IMR-90 (cell line): ENCODE measurements around the gene CDH12. TPM values are rescaled to one million over a fixed set of nuclear protein-coding genes. Genes with fewer than 3 reads are reported as not detected.

Experiments used
- ATAC-seq: fragments of 200-7000 bp; cut with Tn5 transposase; 2 replicates; pipeline ENCODE4 v1.9.1; 2020; ENCODE audit warnings: low read depth, mild to moderate bottlenecking, moderate library complexity
- BruUV-seq: library from RNA; stranded (reverse); fragments of 400-500 nt; replicated peaks from 2 replicates; lab custom pipeline; 2021; lab: Mats Ljungman, UMichigan
- CTCF ChIA-PET: fragments of 300-600 bp; formaldehyde crosslinking; extraction: SDS; loops from one replicate; lab custom pipeline; 2021; ENCODE audit warnings: antibody characterized with exemption; lab: Yijun Ruan, JAX
- POLR2A ChIA-PET: fragments of 300-600 bp; sonication (Branson Sonifier 250); formaldehyde crosslinking; loops from one replicate; lab custom pipeline; 2022; ENCODE audit warnings: antibody characterized with exemption; ENCODE audit not compliant: unreplicated experiment; lab: Charles Lee
- DNase-seq: peaks from one replicate; pipeline ENCODE4 v3.0.0; 2013
- H2AFZ ChIP-seq: replicated peaks from 2 replicates; pipeline ENCODE3; 2013; ENCODE audit warnings: low read length, mild to moderate bottlenecking; ENCODE audit not compliant: poor library complexity
- H2AK5ac ChIP-seq: 2 replicates; pipeline ENCODE4 v1.6.1; 2013; ENCODE audit warnings: low read depth, low read length, inconsistent platforms
- H2AK9ac ChIP-seq: replicated peaks from 2 replicates; pipeline ENCODE3; 2013; ENCODE audit warnings: mild to moderate bottlenecking, low read depth, low read length, moderate library complexity; ENCODE audit not compliant: poor library complexity
- H2BK120ac ChIP-seq: 2 replicates; pipeline ENCODE4 v1.6.1; 2013; ENCODE audit warnings: low read depth, low read length, inconsistent platforms
- H2BK15ac ChIP-seq: 3 replicates; pipeline ENCODE4 v1.6.1; 2013; ENCODE audit warnings: low read depth, low read length, inconsistent platforms
- H2BK20ac ChIP-seq: 2 replicates; pipeline ENCODE4 v1.6.1; 2013; ENCODE audit warnings: low read depth, mild to moderate bottlenecking, inconsistent platforms, low read length, moderate library complexity
- H2BK5ac ChIP-seq: 2 replicates; pipeline ENCODE4 v1.6.1; 2013; ENCODE audit warnings: mild to moderate bottlenecking, low read depth, low read length, inconsistent platforms; ENCODE audit not compliant: poor library complexity, severe bottlenecking
- H3K14ac ChIP-seq: replicated peaks from 2 replicates; pipeline ENCODE4 v1.6.1; 2013; ENCODE audit warnings: low read depth, low read length, inconsistent platforms
- H3K18ac ChIP-seq: 2 replicates; pipeline ENCODE4 v1.6.1; 2013; ENCODE audit warnings: low read depth, low read length, control low read depth
- H3K23ac ChIP-seq: 2 replicates; pipeline ENCODE4 v1.6.1; 2013; ENCODE audit warnings: low read depth, low read length, inconsistent platforms
- H3K27ac ChIP-seq: 2 replicates; pipeline ENCODE4 v1.5.1; 2013; ENCODE audit warnings: mild to moderate bottlenecking, control low read depth, low read length; ENCODE audit not compliant: insufficient read depth
- H3K27me3 ChIP-seq: 2 replicates; pipeline ENCODE4 v1.6.1; 2013; ENCODE audit warnings: low read length; ENCODE audit not compliant: control insufficient read depth, insufficient read depth
- H3K36me3 ChIP-seq: 2 replicates; pipeline ENCODE4 v1.6.1; 2013; ENCODE audit warnings: low read length, mixed read lengths; ENCODE audit not compliant: control insufficient read depth, insufficient read depth
- H3K4ac ChIP-seq: 2 replicates; pipeline ENCODE4 v1.6.1; 2013; ENCODE audit warnings: low read depth, low read length, inconsistent platforms
- H3K4me1 ChIP-seq: 2 replicates; pipeline ENCODE4 v1.6.1; 2013; ENCODE audit warnings: low read length, mixed read lengths; ENCODE audit not compliant: control insufficient read depth, insufficient read depth
- H3K4me2 ChIP-seq: 2 replicates; pipeline ENCODE4 v1.6.1; 2013; ENCODE audit warnings: low read depth, mild to moderate bottlenecking, control low read depth, low read length, moderate library complexity
- H3K4me3 ChIP-seq: 2 replicates; pipeline ENCODE4 v1.5.1; 2013; ENCODE audit warnings: low read depth, mild to moderate bottlenecking, control low read depth, low read length, moderate library complexity; ENCODE audit not compliant: insufficient read depth
- H3K56ac ChIP-seq: 2 replicates; pipeline ENCODE4 v1.6.1; 2013; ENCODE audit warnings: low read length, inconsistent platforms; ENCODE audit not compliant: insufficient read depth; ENCODE audit errors: extremely low read depth
- H3K79me1 ChIP-seq, 2 experiments: 2 replicates each; pipeline ENCODE4 v1.6.1; 2013; ENCODE audit warnings: low read length in 2 of 2, inconsistent platforms in 1 of 2, low read depth in 1 of 2
- H3K9ac ChIP-seq: 2 replicates; pipeline ENCODE4 v1.6.1; 2013; ENCODE audit warnings: low read depth, low read length, control low read depth
- H3K9me1 ChIP-seq: 2 replicates; pipeline ENCODE4 v1.6.1; 2013; ENCODE audit warnings: low read length, inconsistent platforms; ENCODE audit not compliant: insufficient read depth
- H3K9me3 ChIP-seq: 2 replicates; pipeline ENCODE4 v1.6.1; 2013; ENCODE audit warnings: low read length; ENCODE audit not compliant: control insufficient read depth, insufficient read depth
- H4K20me1 ChIP-seq: 2 replicates; pipeline ENCODE4 v1.6.1; 2013; ENCODE audit warnings: low read length, inconsistent platforms; ENCODE audit not compliant: insufficient read depth
- H4K5ac ChIP-seq: 2 replicates; pipeline ENCODE4 v1.6.1; 2013; ENCODE audit warnings: mild to moderate bottlenecking, low read depth, low read length, control low read depth
- H4K8ac ChIP-seq, 2 experiments: 2 replicates each; pipeline ENCODE4 v1.6.1; 2013; ENCODE audit warnings: low read depth in 2 of 2, low read length in 2 of 2, control low read depth in 1 of 2, inconsistent platforms in 1 of 2
- H4K91ac ChIP-seq: 2 replicates; pipeline ENCODE4 v1.6.1; 2013; ENCODE audit warnings: low read depth, low read length, inconsistent platforms; ENCODE audit not compliant: insufficient read depth
- BHLHE40 ChIP-seq: fragments of 150-350 bp; IDR thresholded peaks from 2 replicates; pipeline ENCODE4 v1.6.1; 2016; ENCODE audit warnings: mild to moderate bottlenecking, low read depth, low read length
- CEBPB ChIP-seq: IDR thresholded peaks from 2 replicates; pipeline ENCODE4 v1.6.1; 2012; ENCODE audit warnings: low read depth, low read length, improper control_type of control experiment
- CHD1 ChIP-seq: IDR thresholded peaks from 2 replicates; pipeline ENCODE4 v1.6.1; 2012; ENCODE audit warnings: low read depth, low read length, improper control_type of control experiment
- CTCF ChIP-seq: conservative IDR thresholded peaks from 2 replicates; pipeline ENCODE4 v1.5.1; 2012; ENCODE audit warnings: mild to moderate bottlenecking, low read depth, low read length, improper control_type of control experiment
- FOS ChIP-seq: fragments of 150-350 bp; IDR thresholded peaks from 2 replicates; pipeline ENCODE4 v1.6.1; 2016; ENCODE audit warnings: low read depth, low read length
- MAFK ChIP-seq: IDR thresholded peaks from 2 replicates; pipeline ENCODE4 v1.6.1; 2012; ENCODE audit warnings: low read depth, low read length, improper control_type of control experiment
- MAZ ChIP-seq: IDR thresholded peaks from 2 replicates; pipeline ENCODE4 v1.6.1; 2012; ENCODE audit warnings: low read depth, mild to moderate bottlenecking, low read length, improper control_type of control experiment, moderate library complexity, borderline replicate concordance
- MXI1 ChIP-seq: IDR thresholded peaks from 2 replicates; pipeline ENCODE4 v1.6.1; 2012; ENCODE audit warnings: low read depth, mild to moderate bottlenecking, low read length, moderate library complexity, borderline replicate concordance
- NFE2L2 ChIP-seq: fragments of 150-350 bp; IDR thresholded peaks from 2 replicates; pipeline ENCODE4 v1.6.1; 2016; ENCODE audit warnings: low read depth, mild to moderate bottlenecking, low read length
- POLR2A ChIP-seq: IDR thresholded peaks from 2 replicates; pipeline ENCODE4 v1.6.1; 2012; ENCODE audit warnings: mild to moderate bottlenecking, low read depth, low read length
- RAD21 ChIP-seq: IDR thresholded peaks from 2 replicates; pipeline ENCODE4 v1.6.1; 2012; ENCODE audit warnings: low read length, improper control_type of control experiment
- RCOR1 ChIP-seq: IDR thresholded peaks from 2 replicates; pipeline ENCODE4 v1.6.1; 2012; ENCODE audit warnings: mild to moderate bottlenecking, low read length, improper control_type of control experiment; ENCODE audit not compliant: insufficient replicate concordance
- RFX5 ChIP-seq: IDR thresholded peaks from 2 replicates; pipeline ENCODE4 v1.8.0; 2012; ENCODE audit warnings: low read depth, mild to moderate bottlenecking, low read length, moderate library complexity
- SMC3 ChIP-seq: fragments of 150-350 bp; IDR thresholded peaks from 2 replicates; pipeline ENCODE4 v1.6.1; 2016; ENCODE audit warnings: low read depth, mild to moderate bottlenecking, antibody characterized with exemption, low read length, moderate library complexity
- dilution Hi-C: fragments of 300-500 bp; cut with HindIII; formaldehyde crosslinking; loops from one replicate; pipeline ENCODE4 v1.14.3; 2018; ENCODE audit warnings: low sequenced_read_pairs; ENCODE audit not compliant: unreplicated experiment
- in situ Hi-C: fragments of 300-500 bp; cut with MboI; formaldehyde crosslinking; loops from 3 replicates; pipeline ENCODE4 v1.14.3; 2019; ENCODE audit warnings: low sequenced_read_pairs, inconsistent platforms, mixed read lengths
- intact Hi-C: fragments of 100-400 bp; cut with micrococcal nuclease; formaldehyde crosslinking; loops from 2 replicates; pipeline ENCODE4 v1.10.0; 2022
- polyA plus RNA-seq, 3 experiments: library from polyadenylated mRNA; depleted of rRNA; stranded (reverse); fragments of >200 nt; gene quantifications; 2 replicates each; pipeline ENCODE4 v1.2.3, GENCODE V29; 2012; ENCODE audit warnings: low replicate concordance in 1 of 3
- total RNA-seq: library from RNA; depleted of rRNA; stranded (reverse); fragments of >200 nt; gene quantifications from 2 replicates; pipeline ENCODE4 v1.2.3, GENCODE V29; 2012
- TF ChIP-seq, protein P1 (sequence below): fragments of 150-350 bp; IDR thresholded peaks from 2 replicates; pipeline ENCODE4 v1.6.1; 2017; ENCODE audit warnings: mild to moderate bottlenecking, antibody characterized with exemption, low read length, low read depth
- TF ChIP-seq, protein P2 (sequence below): fragments of 150-350 bp; IDR thresholded peaks from 2 replicates; pipeline ENCODE4 v1.6.1; 2016; ENCODE audit warnings: low read depth, mild to moderate bottlenecking, low read length, moderate library complexity, borderline replicate concordance

CDH12 gene
- total and polyA plus RNA-seq, 2 of the 4 experiments (the other 2 are of a cell fraction) = not detected

- Histone ChIP-seq H3K18ac (no peak overlapping the region), H3K27ac (no peak overlapping the region), H2BK15ac (no peak overlapping the region), H3K9me3 (no peaks in the 10 kb centered on the region), H4K91ac (no peak overlapping the region), H2AK9ac (no peak overlapping the region), H3K36me3 (no peaks in the 10 kb centered on the region), H2BK120ac (no peak overlapping the region), H3K4ac (no peak overlapping the region), H3K4me3 (no peak overlapping the region), H4K5ac (no peak overlapping the region), H2BK20ac (no peak overlapping the region), H2BK5ac (no peak overlapping the region), H2AK5ac (no peak overlapping the region), H3K56ac (no peak overlapping the region), H3K79me1 (no peaks in the 10 kb centered on the region), H4K20me1 (no peaks in the 10 kb centered on the region), H3K23ac (no peak overlapping the region), H3K9ac (no peak overlapping the region), H4K8ac (no peak overlapping the region), H3K9me1 (no peaks in the 10 kb centered on the region), H3K4me1 (no peaks in the 10 kb centered on the region), H3K27me3 (no peaks in the 10 kb centered on the region), H2AFZ (no peak overlapping the region), H3K4me2 (no peak overlapping the region), H3K14ac (no peak overlapping the region)
- dilution Hi-C loops = no loop called here
- in situ Hi-C loops = no loop called here
- CTCF ChIA-PET = no interaction called here
- BruUV-seq = no TSS peak
- DNase-seq (no peak), ATAC-seq (no peak)
- TF ChIP-seq MAZ = no peak
- TF ChIP-seq POLR2A = no peak
- no peak for TF ChIP-seq RAD21
- TF ChIP-seq, protein P1, sequence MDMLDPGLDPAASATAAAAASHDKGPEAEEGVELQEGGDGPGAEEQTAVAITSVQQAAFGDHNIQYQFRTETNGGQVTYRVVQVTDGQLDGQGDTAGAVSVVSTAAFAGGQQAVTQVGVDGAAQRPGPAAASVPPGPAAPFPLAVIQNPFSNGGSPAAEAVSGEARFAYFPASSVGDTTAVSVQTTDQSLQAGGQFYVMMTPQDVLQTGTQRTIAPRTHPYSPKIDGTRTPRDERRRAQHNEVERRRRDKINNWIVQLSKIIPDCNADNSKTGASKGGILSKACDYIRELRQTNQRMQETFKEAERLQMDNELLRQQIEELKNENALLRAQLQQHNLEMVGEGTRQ = no peak
- no peak for TF ChIP-seq SMC3
- TF ChIP-seq MXI1 = no peak
- TF ChIP-seq FOS = no peak
- TF ChIP-seq CHD1 = no peak
- no peak for TF ChIP-seq RCOR1
- TF ChIP-seq BHLHE40 = no peak
- TF ChIP-seq CTCF = no peak
- TF ChIP-seq NFE2L2 = no peak
- no peak for TF ChIP-seq MAFK
- no peak for TF ChIP-seq RFX5
- TF ChIP-seq, protein P2, sequence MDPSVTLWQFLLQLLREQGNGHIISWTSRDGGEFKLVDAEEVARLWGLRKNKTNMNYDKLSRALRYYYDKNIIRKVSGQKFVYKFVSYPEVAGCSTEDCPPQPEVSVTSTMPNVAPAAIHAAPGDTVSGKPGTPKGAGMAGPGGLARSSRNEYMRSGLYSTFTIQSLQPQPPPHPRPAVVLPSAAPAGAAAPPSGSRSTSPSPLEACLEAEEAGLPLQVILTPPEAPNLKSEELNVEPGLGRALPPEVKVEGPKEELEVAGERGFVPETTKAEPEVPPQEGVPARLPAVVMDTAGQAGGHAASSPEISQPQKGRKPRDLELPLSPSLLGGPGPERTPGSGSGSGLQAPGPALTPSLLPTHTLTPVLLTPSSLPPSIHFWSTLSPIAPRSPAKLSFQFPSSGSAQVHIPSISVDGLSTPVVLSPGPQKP = no peak
- TF ChIP-seq CEBPB = no peak
- POLR2A ChIA-PET = no interaction called here
- intact Hi-C loops = no loop called here
Observed at GRCh38 chr5:22488427-22488826, 364.7 kb downstream of the CDH12 start.
